ENCODE results near the gene KCNT1.

Gene KCNT1

DNA sequence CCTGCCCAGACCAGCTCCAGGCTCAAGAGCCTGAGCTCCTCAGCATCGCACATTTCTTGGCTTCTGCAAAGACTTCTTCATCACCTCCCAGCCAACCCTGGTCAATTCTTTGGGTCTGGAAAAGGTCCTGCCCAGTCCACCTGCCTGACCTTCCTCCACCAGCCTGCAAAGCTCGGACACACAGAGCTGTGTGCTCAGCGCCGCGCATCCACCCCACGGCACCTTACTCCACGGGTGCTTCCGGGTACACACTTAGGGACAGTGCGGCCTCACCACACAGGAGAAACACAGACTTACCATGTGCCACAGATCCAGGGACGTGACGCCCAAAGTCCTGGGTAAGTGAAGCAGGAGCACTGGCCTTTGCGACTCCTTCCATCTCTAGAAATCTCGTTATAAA is 97.3 kb downstream of the KCNT1 start:
- Mint-ChIP-seq H3K27me3 (no peaks in the 10 kb centered on the region), H3K9me3 (no peaks in the 10 kb centered on the region), H3K27ac (peak overlapping the region; percentile 9), H3K36me3 (ENCODE audit: low read depth) (no peaks in the 10 kb centered on the region), H3K4me3 (no peak overlapping the region), H3K4me1 (ENCODE audit: low read depth) (no peaks in the 10 kb centered on the region)
- no peak for DNase-seq

DNA sequence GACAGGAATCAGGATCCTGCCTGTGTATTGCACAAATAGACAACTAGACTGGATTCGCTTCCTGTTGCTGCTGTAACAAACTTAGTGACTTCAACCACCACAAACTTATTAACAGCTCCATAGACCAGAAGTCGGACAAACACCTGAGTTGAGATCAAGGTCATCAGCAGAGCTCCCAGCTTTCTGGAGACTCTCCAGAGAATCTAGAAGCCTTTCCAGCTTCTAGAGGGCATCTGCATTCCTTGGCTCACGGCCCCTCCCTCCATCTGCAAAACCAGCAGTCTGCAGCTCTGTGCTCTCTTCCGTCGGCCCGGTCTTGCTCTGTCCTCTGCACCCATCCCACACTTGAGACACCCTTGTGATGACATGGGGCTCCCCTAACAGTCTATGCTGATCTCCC is 99.1 kb downstream of the KCNT1 start:
- H3K9me3 Mint-ChIP-seq: no peaks in the 10 kb centered on the region
- H3K4me3 Mint-ChIP-seq: no peak overlapping the region
- peaks cover 7% of the 10 kb centered on the region for H3K4me1 Mint-ChIP-seq (ENCODE audit: low read depth)
- no peaks in the 10 kb centered on the region for H3K36me3 Mint-ChIP-seq (ENCODE audit: low read depth)
- no peak for DNase-seq
- no peaks in the 10 kb centered on the region for H3K27me3 Mint-ChIP-seq
- H3K27ac Mint-ChIP-seq: no peak overlapping the region

DNA sequence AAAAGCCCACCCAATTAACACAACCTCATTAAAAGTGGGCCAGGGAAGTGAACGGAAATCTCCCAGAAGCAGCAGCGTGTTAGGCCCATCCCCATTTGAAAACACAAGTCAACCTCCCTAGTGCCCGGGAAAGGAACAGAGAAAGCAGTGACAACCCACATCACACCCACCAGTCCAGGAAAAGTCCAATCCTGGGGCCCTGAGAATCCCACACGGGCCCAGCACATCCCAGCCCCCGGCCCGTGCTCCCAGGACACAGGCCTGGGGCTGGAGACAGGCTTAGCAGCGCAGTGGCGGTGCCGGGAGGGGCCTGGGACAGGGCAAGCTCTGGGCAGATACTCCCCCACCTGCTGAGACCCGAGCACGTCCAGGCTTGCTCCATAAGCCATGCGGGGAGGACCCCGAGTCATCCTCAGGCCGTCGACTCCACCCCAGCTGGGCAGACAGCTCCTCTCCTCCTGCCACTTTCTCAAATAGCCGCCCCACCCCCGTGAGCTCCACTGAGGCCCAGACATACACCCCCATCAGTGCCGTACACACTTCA is 101.0 kb downstream of the KCNT1 start:
- no peaks in the 10 kb centered on the region for H3K9me3 Mint-ChIP-seq
- DNase-seq: no peak
- no peak overlapping the region for H3K27ac Mint-ChIP-seq
- no peaks in the 10 kb centered on the region for H3K27me3 Mint-ChIP-seq
- no peak overlapping the region for H3K4me3 Mint-ChIP-seq
- no peaks in the 10 kb centered on the region for H3K36me3 Mint-ChIP-seq (ENCODE audit: low read depth)
- H3K4me1 Mint-ChIP-seq (ENCODE audit: low read depth): peaks cover 8% of the 10 kb centered on the region

DNA sequence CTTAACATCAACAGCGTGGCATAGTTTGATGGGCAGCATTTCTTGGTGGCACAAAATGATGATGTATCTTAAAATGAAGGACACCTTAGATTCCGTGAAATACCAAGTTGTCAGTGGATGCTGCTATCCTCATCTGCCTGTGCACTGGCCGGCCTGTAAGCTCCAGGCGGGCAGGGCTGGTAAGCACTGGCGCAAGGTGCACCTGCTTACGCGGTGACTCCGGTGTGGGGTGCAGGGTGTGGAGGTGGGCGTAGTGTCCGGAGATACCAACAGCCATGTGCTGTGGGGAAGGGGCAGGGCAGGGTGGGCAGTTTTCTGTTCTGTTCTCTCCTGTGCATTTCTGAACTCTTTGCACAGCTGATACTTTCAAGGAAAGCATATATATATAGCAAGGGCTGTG is 101.5 kb downstream of the KCNT1 start:
- no peaks in the 10 kb centered on the region for H3K27me3 Mint-ChIP-seq
- H3K4me3 Mint-ChIP-seq: no peak overlapping the region
- H3K4me1 Mint-ChIP-seq (ENCODE audit: low read depth): peaks cover 8% of the 10 kb centered on the region
- no peaks in the 10 kb centered on the region for H3K9me3 Mint-ChIP-seq
- no peak overlapping the region for H3K27ac Mint-ChIP-seq
- no peak for DNase-seq
- H3K36me3 Mint-ChIP-seq (ENCODE audit: low read depth): no peaks in the 10 kb centered on the region

DNA sequence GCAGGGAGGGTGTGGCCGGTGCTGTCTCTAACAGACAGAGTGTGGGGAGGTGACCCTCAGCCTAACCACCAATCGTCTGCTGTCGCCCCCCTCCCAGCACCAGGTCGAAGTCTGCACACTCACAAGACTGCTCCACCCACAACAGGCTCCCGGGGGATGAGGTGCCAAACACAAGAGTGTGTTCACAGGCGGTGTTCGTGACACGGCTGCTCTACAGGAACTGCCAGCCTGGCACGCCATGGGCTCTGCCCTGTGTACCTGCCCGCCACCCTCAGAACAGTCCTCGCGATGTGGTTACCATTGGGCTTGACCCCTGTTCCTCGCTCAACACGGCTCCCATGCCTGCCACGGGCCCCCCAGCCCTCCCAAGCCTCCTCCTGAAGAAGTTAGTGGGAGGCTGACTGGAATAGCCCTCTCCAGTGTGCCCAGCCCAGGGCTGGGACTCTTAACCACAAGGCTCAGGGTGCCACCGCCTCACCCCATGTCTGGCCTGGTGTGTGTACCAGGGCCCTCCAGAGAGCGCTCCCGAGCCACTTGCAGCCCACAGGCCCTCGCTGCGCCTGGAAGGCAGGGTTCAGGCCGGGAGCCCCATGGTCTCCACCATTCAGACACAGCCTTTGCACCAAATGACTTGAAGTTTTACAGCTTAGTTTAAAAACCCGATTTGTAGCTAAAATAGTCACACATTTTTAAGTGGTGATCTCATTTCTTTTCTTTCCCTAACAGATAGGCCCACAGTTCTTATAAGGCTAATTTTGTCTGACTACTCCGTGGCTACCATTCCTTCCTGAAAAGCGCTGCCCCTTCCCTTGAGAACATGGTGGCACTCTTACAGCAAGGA is 102.8 kb downstream of the KCNT1 start:
- Mint-ChIP-seq H3K36me3 (ENCODE audit: low read depth) (peaks cover 9% of the 10 kb centered on the region), H3K4me3 (no peak overlapping the region), H3K9me3 (no peaks in the 10 kb centered on the region), H3K27ac (no peak overlapping the region), H3K27me3 (no peaks in the 10 kb centered on the region), H3K4me1 (ENCODE audit: low read depth) (peaks cover 8% of the 10 kb centered on the region)
- no peak for DNase-seq

DNA sequence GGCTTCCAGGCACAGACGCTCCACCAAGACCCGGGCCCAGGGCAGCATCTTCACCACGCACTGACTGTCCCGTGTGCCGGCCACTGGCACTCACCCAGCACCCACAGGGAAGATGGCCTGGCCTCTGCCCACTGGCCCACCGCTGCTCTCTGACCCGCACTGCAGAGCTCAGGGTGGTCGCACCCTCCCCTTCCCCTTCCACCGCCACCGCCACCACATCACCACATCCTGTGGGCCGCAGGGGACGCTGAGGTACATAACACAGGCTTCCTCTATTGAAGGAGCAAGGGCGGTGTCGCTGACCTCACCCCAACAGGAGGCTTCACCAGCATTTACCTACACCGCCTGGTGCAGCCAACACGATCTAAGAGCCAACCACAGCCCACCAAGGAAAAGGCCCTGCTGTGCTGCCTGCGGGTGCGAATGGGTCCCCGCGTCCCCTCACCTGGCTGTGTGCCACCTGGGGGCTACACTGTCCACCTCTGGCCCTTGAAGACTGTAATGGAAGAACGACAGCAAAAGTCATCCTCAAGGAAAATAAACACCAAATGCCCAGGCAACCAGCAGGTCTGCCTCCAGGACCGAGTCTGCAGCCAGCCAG is 103.5 kb downstream of the KCNT1 start:
- no peaks in the 10 kb centered on the region for H3K9me3 Mint-ChIP-seq
- H3K27me3 Mint-ChIP-seq: no peaks in the 10 kb centered on the region
- no peak for DNase-seq
- no peak overlapping the region for H3K27ac Mint-ChIP-seq
- peaks cover 16% of the 10 kb centered on the region for H3K36me3 Mint-ChIP-seq (ENCODE audit: low read depth)
- H3K4me1 Mint-ChIP-seq (ENCODE audit: low read depth): peaks cover 8% of the 10 kb centered on the region
- no peak overlapping the region for H3K4me3 Mint-ChIP-seq

DNA sequence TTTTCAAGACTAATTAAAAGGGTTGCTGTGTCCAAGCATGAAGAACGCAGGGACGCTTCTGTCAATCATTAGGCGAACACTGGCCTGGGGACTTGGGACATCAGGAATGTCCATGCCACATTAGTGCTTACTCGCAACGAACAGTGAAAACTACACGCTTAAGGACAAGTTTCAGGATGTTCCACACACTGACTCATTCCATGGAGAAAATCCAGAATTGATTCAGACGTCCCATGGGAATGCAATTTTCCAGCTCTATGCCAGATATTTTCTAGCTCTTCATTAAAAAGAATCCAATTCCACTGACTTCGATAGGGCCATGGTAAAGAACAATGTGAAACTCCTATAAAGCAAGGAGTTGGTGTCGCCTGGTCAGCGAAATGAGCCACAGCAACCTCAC is 107.2 kb downstream of the KCNT1 start:
- no peak overlapping the region for H3K4me3 Mint-ChIP-seq
- H3K4me1 Mint-ChIP-seq (ENCODE audit: low read depth): peaks cover 8% of the 10 kb centered on the region
- no peak overlapping the region for H3K27ac Mint-ChIP-seq
- DNase-seq: no peak
- H3K36me3 Mint-ChIP-seq (ENCODE audit: low read depth): peaks cover 52% of the 10 kb centered on the region
- H3K27me3 Mint-ChIP-seq: no peaks in the 10 kb centered on the region
- H3K9me3 Mint-ChIP-seq: no peaks in the 10 kb centered on the region

DNA sequence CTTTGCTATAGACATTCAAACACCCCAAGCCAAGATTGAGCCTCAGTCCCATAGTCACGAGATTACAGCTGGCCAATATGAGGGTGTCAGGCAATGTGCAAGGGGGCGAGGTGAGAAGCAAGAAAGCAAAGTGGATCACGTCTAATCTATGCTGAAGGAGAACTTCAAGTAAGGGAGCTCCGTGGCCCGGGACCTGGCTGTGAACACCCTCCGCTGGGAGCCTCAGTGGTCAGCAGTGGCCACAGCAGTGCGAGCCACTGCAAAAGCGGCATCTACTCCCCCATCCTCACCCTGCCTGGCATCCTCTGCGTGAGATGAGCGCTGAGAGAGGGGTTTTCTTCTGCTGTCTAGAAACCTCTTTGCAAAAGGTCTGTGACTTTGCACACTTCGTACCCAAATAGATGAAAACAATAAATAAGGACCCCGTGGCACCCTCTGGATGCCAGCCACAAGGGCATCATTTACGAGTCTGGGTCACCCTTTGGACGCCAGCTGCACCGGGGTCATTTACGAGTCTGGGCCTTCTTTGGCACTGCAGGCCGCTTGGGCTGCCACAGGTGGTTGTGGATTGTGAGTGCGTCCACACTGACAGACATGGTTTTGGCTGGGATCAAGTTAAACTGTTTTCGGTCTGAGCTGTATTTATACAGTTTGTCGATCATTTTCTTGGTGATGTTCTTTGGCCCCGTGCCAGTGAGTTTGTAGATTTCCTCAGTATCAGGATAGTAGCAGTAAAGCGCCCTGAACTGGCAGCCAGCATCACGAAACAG is 109.0 kb downstream of the KCNT1 start:
- no peak overlapping the region for H3K27ac Mint-ChIP-seq
- no peak overlapping the region for H3K4me3 Mint-ChIP-seq
- H3K27me3 Mint-ChIP-seq: no peaks in the 10 kb centered on the region
- peaks cover 70% of the 10 kb centered on the region for H3K36me3 Mint-ChIP-seq (ENCODE audit: low read depth)
- DNase-seq: no peak
- H3K9me3 Mint-ChIP-seq: no peaks in the 10 kb centered on the region
- peaks cover 1% of the 10 kb centered on the region for H3K4me1 Mint-ChIP-seq (ENCODE audit: low read depth)

DNA sequence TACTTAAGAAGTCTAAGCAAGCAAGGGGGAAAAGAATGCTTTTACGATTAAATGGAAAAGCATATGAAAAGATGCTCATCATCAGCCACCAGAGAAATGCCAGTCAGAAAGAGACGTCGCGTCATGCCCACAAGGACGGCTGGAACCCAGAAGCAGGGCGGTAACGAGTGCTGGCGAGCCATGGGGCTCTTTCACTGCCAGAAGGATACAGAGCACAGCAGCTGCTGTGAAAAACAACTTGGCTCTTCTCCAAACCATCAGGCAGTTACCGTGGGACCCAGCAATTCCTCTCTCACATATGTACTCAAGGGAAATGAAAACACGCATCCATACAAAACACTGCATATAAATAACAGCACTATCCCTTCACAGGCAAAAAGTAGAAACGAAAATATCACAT is 109.8 kb downstream of the KCNT1 start:
- no peaks in the 10 kb centered on the region for H3K4me1 Mint-ChIP-seq (ENCODE audit: low read depth)
- H3K4me3 Mint-ChIP-seq: no peak overlapping the region
- peaks cover 78% of the 10 kb centered on the region for H3K36me3 Mint-ChIP-seq (ENCODE audit: low read depth)
- peak overlapping the region; percentile 51 for H3K27ac Mint-ChIP-seq
- no peaks in the 10 kb centered on the region for H3K27me3 Mint-ChIP-seq
- no peaks in the 10 kb centered on the region for H3K9me3 Mint-ChIP-seq
- DNase-seq: no peak

DNA sequence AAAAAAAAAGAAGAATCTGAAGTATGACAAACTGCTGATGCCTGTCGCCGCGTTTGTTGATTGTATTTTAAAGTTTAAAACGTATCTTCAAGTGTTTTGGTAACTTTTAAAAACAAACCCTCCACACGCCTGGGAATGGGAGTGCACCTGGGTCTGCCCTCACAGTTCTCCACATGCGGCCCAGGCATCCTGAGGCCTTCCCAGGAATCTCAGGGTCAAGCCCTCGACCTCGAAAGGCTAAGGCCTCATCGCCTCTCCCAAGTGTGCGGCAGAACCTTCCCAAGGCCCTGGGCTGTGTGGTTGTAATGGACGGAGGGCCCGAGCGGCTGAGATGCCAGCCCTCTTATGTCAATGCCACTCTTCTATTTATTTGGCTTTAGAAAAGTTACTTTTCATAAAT is 111.0 kb downstream of the KCNT1 start:
- Mint-ChIP-seq H3K27ac (no peak overlapping the region), H3K4me1 (ENCODE audit: low read depth) (no peaks in the 10 kb centered on the region), H3K36me3 (ENCODE audit: low read depth) (peaks cover 90% of the 10 kb centered on the region), H3K4me3 (no peak overlapping the region), H3K27me3 (no peaks in the 10 kb centered on the region), H3K9me3 (no peaks in the 10 kb centered on the region)
- no peak for DNase-seq

DNA sequence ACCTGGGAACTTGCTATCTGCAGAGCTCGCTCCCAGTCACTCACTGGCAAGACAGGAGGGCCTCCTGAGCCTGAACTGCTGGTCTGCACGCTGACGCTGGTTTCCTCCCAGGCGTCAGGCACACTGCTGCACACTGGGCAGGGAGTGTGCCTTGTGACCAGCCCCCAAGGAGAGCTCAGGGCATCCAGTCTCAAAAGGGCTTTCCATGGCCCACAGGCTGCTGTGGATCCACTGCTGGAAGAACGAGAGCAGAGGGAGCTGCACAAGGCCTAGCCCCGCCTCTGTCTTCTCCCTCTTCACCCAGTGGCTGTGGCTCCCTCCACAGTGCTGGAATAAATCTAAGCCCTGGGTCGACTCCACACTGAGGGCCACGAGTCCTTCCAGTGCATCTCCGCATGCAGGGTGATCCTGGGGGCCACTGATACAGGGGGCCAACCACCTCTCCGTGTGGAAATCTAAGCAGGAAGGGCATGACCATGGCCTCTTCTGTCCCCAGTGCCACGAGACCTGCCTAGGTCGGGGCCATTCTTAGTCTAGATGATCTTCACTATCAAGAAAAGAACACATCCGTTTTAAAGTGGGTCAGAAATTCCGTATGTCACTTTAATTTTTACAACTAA is 111.8 kb downstream of the KCNT1 start:
- DNase-seq: no peak
- Mint-ChIP-seq H3K36me3 (ENCODE audit: low read depth) (peaks cover 97% of the 10 kb centered on the region), H3K4me1 (ENCODE audit: low read depth) (no peaks in the 10 kb centered on the region), H3K27ac (no peak overlapping the region), H3K4me3 (no peak overlapping the region), H3K27me3 (no peaks in the 10 kb centered on the region), H3K9me3 (no peaks in the 10 kb centered on the region)

DNA sequence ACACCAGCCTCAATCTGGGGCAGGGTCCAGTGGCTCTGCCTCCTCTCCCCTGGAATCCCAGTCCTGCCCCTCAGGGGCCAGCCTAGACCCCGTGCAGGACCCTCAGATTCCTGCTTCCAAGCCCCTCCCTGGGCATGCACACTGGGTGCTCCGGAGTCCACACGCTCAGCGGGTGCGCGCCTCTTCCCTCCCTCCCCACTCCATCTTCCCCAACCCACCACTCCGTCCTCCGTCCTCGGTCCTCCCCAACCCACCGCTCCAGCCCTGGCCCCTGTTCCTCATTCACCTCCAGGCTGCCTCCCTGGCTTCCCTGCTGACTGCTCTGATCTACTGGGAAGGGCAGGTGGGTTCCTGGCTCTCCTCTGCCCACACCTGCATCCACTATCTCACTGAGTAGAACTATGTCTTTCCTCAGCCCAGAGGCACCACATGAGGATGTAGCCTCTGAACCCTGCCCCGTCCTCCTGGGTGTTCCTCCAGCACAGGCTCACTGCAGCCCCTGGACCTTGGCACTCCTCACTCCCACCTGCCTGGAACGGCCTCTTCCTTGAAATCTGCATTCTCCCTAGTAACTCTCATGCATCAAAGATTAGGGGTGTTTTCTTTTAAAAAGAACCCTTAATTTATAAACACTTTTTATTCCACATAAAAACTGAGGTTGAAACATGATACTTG is 112.6 kb downstream of the KCNT1 start:
- Mint-ChIP-seq H3K9me3 (no peaks in the 10 kb centered on the region), H3K27ac (peak overlapping the region; percentile 52), H3K36me3 (ENCODE audit: low read depth) (peaks cover 95% of the 10 kb centered on the region), H3K27me3 (no peaks in the 10 kb centered on the region), H3K4me3 (no peak overlapping the region), H3K4me1 (ENCODE audit: low read depth) (no peaks in the 10 kb centered on the region)
- no peak for DNase-seq

DNA sequence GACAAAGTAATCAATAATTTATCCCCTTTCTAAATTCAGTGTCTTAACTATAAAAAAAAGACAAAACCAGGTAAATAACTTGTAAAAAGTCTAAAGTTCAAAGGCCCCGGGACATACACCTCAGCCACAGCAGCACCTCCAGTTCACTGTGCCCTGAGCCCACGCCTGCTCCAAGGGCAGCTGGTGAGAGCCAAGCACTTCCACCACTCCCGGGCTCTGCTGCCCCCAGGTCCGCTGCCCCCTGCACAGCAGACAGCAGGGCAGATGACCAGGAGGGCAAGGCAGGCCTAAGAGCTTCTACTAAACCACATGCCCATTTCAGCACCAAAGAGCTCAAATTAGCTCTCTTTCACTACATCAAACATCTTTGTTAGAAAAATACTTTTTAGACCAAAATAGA is 113.4 kb downstream of the KCNT1 start:
- Mint-ChIP-seq H3K27me3 (no peaks in the 10 kb centered on the region), H3K4me1 (ENCODE audit: low read depth) (no peaks in the 10 kb centered on the region), H3K4me3 (no peak overlapping the region), H3K36me3 (ENCODE audit: low read depth) (peaks cover 96% of the 10 kb centered on the region), H3K27ac (no peak overlapping the region), H3K9me3 (no peaks in the 10 kb centered on the region)
- DNase-seq: no peak
